B cell (primary cell): Measurements from ENCODE around the gene PDE11A. TPM values are rescaled to one million over a fixed set of nuclear protein-coding genes. Genes with fewer than 3 reads are reported as not detected.

ENCODE experiments used
- ATAC-seq: fragments of 200-7000 bp; cut with Tn5 transposase; one replicate; pipeline ENCODE4 v1.10.0; 2021; ENCODE audit warnings: low read depth, mild to moderate bottlenecking, moderate number of reproducible peaks, moderate library complexity
- CTCF ChIA-PET: fragments of 350-600 bp; sonication (Branson Sonifier 250); formaldehyde crosslinking; loops from one replicate; lab custom pipeline; 2021; ENCODE audit warnings: antibody characterized with exemption, inconsistent platforms; lab: Charles Lee
- POLR2A ChIA-PET: fragments of 350-600 bp; sonication (Branson Sonifier 250); formaldehyde crosslinking; loops from one replicate; lab custom pipeline; 2021; ENCODE audit warnings: antibody characterized with exemption; lab: Charles Lee
- DNase-seq: peaks from one replicate; pipeline ENCODE4 v3.0.0; 2013
- H2AFZ ChIP-seq: 2 replicates; pipeline ENCODE4 v1.6.1; 2012; ENCODE audit warnings: mild to moderate bottlenecking, low read depth, low read length; ENCODE audit not compliant: insufficient read depth, poor library complexity, severe bottlenecking
- H3K27ac ChIP-seq, 2 donors: 1 replicate in 1 of 2; 2 replicates in 1 of 2; pipeline ENCODE4 v1.5.1; 2012 to 2013; ENCODE audit warnings: low read length in 2 of 2, mild to moderate bottlenecking in 2 of 2, moderate library complexity in 1 of 2
- H3K27me3 ChIP-seq, 4 experiments: fragments of 200-600 bp in 1 of 4; sonication (generic) in 1 of 4; replicated peaks in 1 of 4; 1 replicate in 2 of 4; 2 replicates in 2 of 4; pipeline versions ENCODE4 v1.6.1 to v1.7.0; 2013 to 2016; ENCODE audit warnings: low read length in 3 of 4, mild to moderate bottlenecking in 2 of 4, mixed read lengths in 1 of 4, moderate library complexity in 1 of 4; ENCODE audit not compliant: insufficient read depth in 4 of 4, control insufficient read depth in 3 of 4; ENCODE audit errors: control extremely low read depth in 1 of 4
- H3K36me3 ChIP-seq, 2 experiments: replicated peaks in 1 of 2; 1 replicate in 1 of 2; 2 replicates in 1 of 2; pipeline versions ENCODE4 v1.6.1 to v1.7.1; 2013; ENCODE audit warnings: low read length in 1 of 2; ENCODE audit not compliant: insufficient read depth in 2 of 2, control insufficient read depth in 1 of 2; ENCODE audit errors: control extremely low read depth in 1 of 2, extremely low read depth in 1 of 2
- H3K4me1 ChIP-seq, 2 donors: fragments of 200-600 bp in 1 of 2; sonication (generic) in 1 of 2; 1 replicate in 1 of 2; 2 replicates in 1 of 2; pipeline versions ENCODE4 v1.5.1 to v1.6.1; 2013 to 2017; ENCODE audit warnings: low read length in 2 of 2; ENCODE audit not compliant: control insufficient read depth in 2 of 2, insufficient read depth in 2 of 2
- H3K4me2 ChIP-seq: replicated peaks from 2 replicates; pipeline ENCODE3; 2012; ENCODE audit warnings: mild to moderate bottlenecking, low read depth, low read length; ENCODE audit not compliant: poor library complexity, severe bottlenecking
- H3K4me3 ChIP-seq, 5 experiments: fragments of 200-600 bp in 1 of 5; sonication (generic) in 1 of 5; 1 replicate in 3 of 5; 2 replicates in 2 of 5; pipeline versions ENCODE4 v1.5.1 to v1.7.0; 2011 to 2016; ENCODE audit warnings: low read length in 4 of 5, mild to moderate bottlenecking in 4 of 5, low read depth in 2 of 5, control low read depth in 1 of 5, moderate library complexity in 1 of 5; ENCODE audit not compliant: insufficient read depth in 1 of 5; ENCODE audit errors: control extremely low read depth in 1 of 5, extremely low read depth in 1 of 5
- H3K79me2 ChIP-seq: fragments of 200-600 bp; sonication (generic); one replicate; pipeline ENCODE4 v1.6.0; 2016; ENCODE audit warnings: low read length; ENCODE audit not compliant: control insufficient read depth, insufficient read depth
- H3K9ac ChIP-seq: fragments of 200-600 bp; sonication (generic); 2 replicates; pipeline ENCODE4 v1.6.1; 2017; ENCODE audit warnings: mild to moderate bottlenecking, low read length, moderate library complexity
- H3K9me3 ChIP-seq, 3 donors: one replicate each; pipeline versions ENCODE4 v1.6.1 to v1.7.1; 2013; ENCODE audit warnings: low read length in 2 of 3; ENCODE audit not compliant: control insufficient read depth in 2 of 3, insufficient read depth in 1 of 3; ENCODE audit errors: control extremely low read depth in 1 of 3
- H4K20me1 ChIP-seq: 2 replicates; pipeline ENCODE4 v1.6.0; 2012; ENCODE audit warnings: mild to moderate bottlenecking, low read length; ENCODE audit not compliant: insufficient read depth, control insufficient read depth, poor library complexity, severe bottlenecking
- H3K27ac Mint-ChIP-seq: one replicate; pipeline ENCODE4 v1.8.0; 2021; ENCODE audit warnings: mixed read lengths
- H3K27me3 Mint-ChIP-seq: one replicate; pipeline ENCODE4 v1.8.0; 2021; ENCODE audit warnings: mixed read lengths
- H3K4me1 Mint-ChIP-seq: one replicate; pipeline ENCODE4 v1.8.0; 2021; ENCODE audit warnings: mixed read lengths
- H3K4me3 Mint-ChIP-seq: one replicate; pipeline ENCODE4 v1.8.0; 2021; ENCODE audit warnings: mixed read lengths
- H3K9me3 Mint-ChIP-seq: one replicate; pipeline ENCODE4 v1.8.0; 2022; ENCODE audit warnings: mixed read lengths; ENCODE audit not compliant: insufficient read depth
- EZH2 ChIP-seq: IDR thresholded peaks from 2 replicates; pipeline ENCODE4 v1.6.1; 2012; ENCODE audit warnings: borderline replicate concordance, low read depth, mild to moderate bottlenecking, moderate library complexity, low read length; ENCODE audit not compliant: insufficient read depth, poor library complexity, severe bottlenecking
- WGBS: methylation state at CpG from one replicate; pipeline ENCODE4 v1.1.5; 2013; ENCODE audit warnings: missing lambda C conversion rate; ENCODE audit not compliant: insufficient coverage; 5-methylcytosine and 5-hydroxymethylcytosine counted together
- intact Hi-C: fragments of 100-400 bp; cut with micrococcal nuclease; formaldehyde crosslinking; loops from one replicate; pipeline ENCODE4 v1.10.0; 2022
- polyA plus RNA-seq: library from polyadenylated mRNA; depleted of rRNA; stranded (reverse); fragments of >200 nt; gene quantifications from 2 replicates; pipeline ENCODE4 v1.2.3, GENCODE V29; 2012
- total RNA-seq, 2 donors: library from RNA; stranded (reverse); fragments of 120-200 nt in 1 of 2; gene quantifications; 1 replicate in 1 of 2; 2 replicates in 1 of 2; pipeline versions ENCODE4 v1.2.3 to v1.2.4, GENCODE V29; 2013 to 2022
- TF ChIP-seq, protein P1 (sequence below): fragments of 200-600 bp; IDR thresholded peaks from one replicate; pipeline ENCODE4 v1.8.0; 2022; ENCODE audit warnings: antibody characterized with exemption, mild to moderate bottlenecking

PDE11A gene
- total and polyA plus RNA-seq, 2 donors (not counting 1 experiment from before 2014, with no cell fraction given), result 0.25 TPM; not detected in 1

DNA sequence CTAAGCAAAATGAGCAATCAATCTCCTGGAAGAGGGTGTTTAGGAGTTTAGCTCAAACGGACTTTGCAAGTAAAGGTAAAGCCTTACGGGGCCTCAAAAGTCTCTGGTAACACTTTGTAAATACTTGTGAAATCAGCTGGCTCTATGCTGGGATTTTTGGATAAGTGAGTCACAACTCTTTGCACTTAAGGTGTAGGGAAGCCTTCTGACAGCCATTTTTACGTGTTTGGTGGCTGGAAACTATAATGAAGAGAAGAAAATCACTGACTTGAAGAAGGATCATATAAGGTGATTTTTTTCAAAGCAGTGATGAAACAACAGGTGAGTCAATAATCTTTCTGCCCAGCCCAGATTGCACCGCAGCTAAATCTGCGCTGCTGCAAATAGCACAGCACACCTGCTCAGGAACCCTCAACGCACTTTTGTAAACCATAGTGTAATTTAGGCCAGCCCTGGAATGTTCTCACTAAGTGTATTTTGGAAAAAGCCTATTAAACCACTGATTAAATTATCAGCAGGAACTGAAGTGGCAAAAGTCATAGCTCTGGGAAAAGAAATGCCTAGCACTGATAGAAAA lies 461.2 kb downstream of the PDE11A start:
- no peak for ATAC-seq
- Histone ChIP-seq H3K4me1 (no peaks in the 10 kb centered on the region), H3K36me3 (no peaks in the 10 kb centered on the region), H2AFZ (no peak overlapping the region), H3K27me3 (no peaks in the 10 kb centered on the region), H3K9me3 (peaks cover 0 to 3% (median 1%) of the 10 kb centered on the region in 3 donors), H3K79me2 (no peaks in the 10 kb centered on the region), H3K9ac (no peak overlapping the region), H3K27ac (no peak overlapping the region), H3K4me3 (no peak overlapping the region), H4K20me1 (no peaks in the 10 kb centered on the region), H3K4me2 (no peak overlapping the region)
- Mint-ChIP-seq H3K4me3 (no peak overlapping the region), H3K27me3 (peaks cover 3% of the 10 kb centered on the region), H3K4me1 (no peaks in the 10 kb centered on the region), H3K27ac (no peak overlapping the region), H3K9me3 (no peaks in the 10 kb centered on the region)
- no peak for DNase-seq
- POLR2A ChIA-PET, result no interaction called here
- no peak for TF ChIP-seq EZH2
- TF ChIP-seq, protein P1, sequence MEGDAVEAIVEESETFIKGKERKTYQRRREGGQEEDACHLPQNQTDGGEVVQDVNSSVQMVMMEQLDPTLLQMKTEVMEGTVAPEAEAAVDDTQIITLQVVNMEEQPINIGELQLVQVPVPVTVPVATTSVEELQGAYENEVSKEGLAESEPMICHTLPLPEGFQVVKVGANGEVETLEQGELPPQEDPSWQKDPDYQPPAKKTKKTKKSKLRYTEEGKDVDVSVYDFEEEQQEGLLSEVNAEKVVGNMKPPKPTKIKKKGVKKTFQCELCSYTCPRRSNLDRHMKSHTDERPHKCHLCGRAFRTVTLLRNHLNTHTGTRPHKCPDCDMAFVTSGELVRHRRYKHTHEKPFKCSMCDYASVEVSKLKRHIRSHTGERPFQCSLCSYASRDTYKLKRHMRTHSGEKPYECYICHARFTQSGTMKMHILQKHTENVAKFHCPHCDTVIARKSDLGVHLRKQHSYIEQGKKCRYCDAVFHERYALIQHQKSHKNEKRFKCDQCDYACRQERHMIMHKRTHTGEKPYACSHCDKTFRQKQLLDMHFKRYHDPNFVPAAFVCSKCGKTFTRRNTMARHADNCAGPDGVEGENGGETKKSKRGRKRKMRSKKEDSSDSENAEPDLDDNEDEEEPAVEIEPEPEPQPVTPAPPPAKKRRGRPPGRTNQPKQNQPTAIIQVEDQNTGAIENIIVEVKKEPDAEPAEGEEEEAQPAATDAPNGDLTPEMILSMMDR, result no peak
- intact Hi-C loops, result no loop called here
- CTCF ChIA-PET, result no interaction called here
- 91% methylated on average over 6 of the region's 6 CpGs for WGBS

DNA sequence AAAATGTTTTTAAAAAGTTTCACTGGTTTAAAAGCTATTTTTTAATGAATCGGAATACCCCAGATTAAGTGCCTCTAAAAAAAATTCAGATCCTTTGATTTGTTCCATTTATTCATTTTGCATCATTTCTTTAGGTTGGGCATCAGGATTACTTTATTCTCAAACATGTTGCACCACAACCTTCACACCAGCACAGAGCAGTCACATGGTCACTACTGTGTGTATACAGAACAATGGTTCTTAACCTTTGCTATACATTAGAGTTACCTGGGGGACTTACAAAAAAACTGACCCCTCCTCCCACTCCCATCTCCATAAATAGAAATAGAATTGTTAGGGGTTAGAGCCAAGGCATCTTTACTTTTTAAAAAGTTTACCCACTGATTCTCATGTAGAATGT lies 461.8 kb downstream of the PDE11A start:
- H3K79me2 ChIP-seq, result no peaks in the 10 kb centered on the region
- Mint-ChIP-seq H3K27ac (no peak overlapping the region), H3K27me3 (peaks cover 3% of the 10 kb centered on the region), H3K9me3 (no peaks in the 10 kb centered on the region), H3K4me3 (no peak overlapping the region), H3K4me1 (no peaks in the 10 kb centered on the region)
- CTCF ChIA-PET, result interaction anchor here (1.2 kb wide), 1 partner anchor 121 kb away, joined by 4 read pairs; no protein-coding TSS in a partner anchor
- no peak overlapping the region for H3K27ac ChIP-seq
- H3K4me1 ChIP-seq, result no peaks in the 10 kb centered on the region
- no peaks in the 10 kb centered on the region for H3K36me3 ChIP-seq
- DNase-seq, result no peak
- H3K9ac ChIP-seq, result no peak overlapping the region
- POLR2A ChIA-PET, result no interaction called here
- no peak overlapping the region for H3K4me3 ChIP-seq
- no peak overlapping the region for H2AFZ ChIP-seq
- H3K9me3 ChIP-seq, result peaks cover 0 to 3% (median 1%) of the 10 kb centered on the region in 3 donors
- TF ChIP-seq, protein P1, result no peak
- TF ChIP-seq EZH2, result no peak
- H3K4me2 ChIP-seq, result no peak overlapping the region
- no peaks in the 10 kb centered on the region for H4K20me1 ChIP-seq
- no CpG with 5 or more reads among the region's 1 CpG for WGBS
- intact Hi-C loops, result no loop called here
- no peak for ATAC-seq
- no peaks in the 10 kb centered on the region for H3K27me3 ChIP-seq
